Liver (tissue), 9 donors: Measurements from ENCODE around the gene CCT7. TPM values are rescaled to one million over a fixed set of nuclear protein-coding genes. Genes with fewer than 3 reads are reported as not detected.

Experiments
- DNase-seq: peaks from one replicate; pipeline ENCODE4 v3.0.0-alpha.2; 2017; ENCODE audit warnings: low spot score
- H3K27ac ChIP-seq, 2 donors: one replicate each; pipeline ENCODE4 v1.7.0; 2013; ENCODE audit warnings: inconsistent platforms in 2 of 2, low read length in 2 of 2, control low read depth in 1 of 2, low read depth in 1 of 2, mild to moderate bottlenecking in 1 of 2
- H3K27me3 ChIP-seq, 4 donors: one replicate each; pipeline versions ENCODE4 v1.6.1 to v1.7.0; 2013; ENCODE audit warnings: low read length in 3 of 4, inconsistent platforms in 1 of 4, mild to moderate bottlenecking in 1 of 4, moderate library complexity in 1 of 4; ENCODE audit not compliant: control insufficient read depth in 4 of 4, insufficient read depth in 4 of 4
- H3K36me3 ChIP-seq, 4 donors: one replicate each; pipeline versions ENCODE4 v1.6.1 to v1.7.0; 2013; ENCODE audit warnings: low read length in 3 of 4, mild to moderate bottlenecking in 3 of 4, low read depth in 1 of 4, moderate library complexity in 1 of 4; ENCODE audit not compliant: control insufficient read depth in 4 of 4, insufficient read depth in 3 of 4
- H3K4me1 ChIP-seq, 4 donors: one replicate each; pipeline versions ENCODE4 v1.6.1 to v1.7.0; 2013; ENCODE audit warnings: low read length in 3 of 4, mild to moderate bottlenecking in 3 of 4, moderate library complexity in 1 of 4; ENCODE audit not compliant: control insufficient read depth in 4 of 4, insufficient read depth in 4 of 4
- H3K4me3 ChIP-seq, 3 donors: one replicate each; pipeline versions ENCODE4 v1.6.1 to v1.7.0; 2013; ENCODE audit warnings: low read length in 3 of 3, control low read depth in 1 of 3, low read depth in 1 of 3, mild to moderate bottlenecking in 1 of 3
- H3K9ac ChIP-seq, 2 donors: one replicate each; pipeline ENCODE4 v1.7.0; 2013; ENCODE audit warnings: low read length in 2 of 2, mild to moderate bottlenecking in 2 of 2, moderate library complexity in 2 of 2, control low read depth in 1 of 2, low read depth in 1 of 2
- H3K9me3 ChIP-seq, 4 donors: one replicate each; pipeline versions ENCODE4 v1.6.1 to v1.7.0; 2013; ENCODE audit warnings: low read length in 3 of 4; ENCODE audit not compliant: control insufficient read depth in 4 of 4
- CTCF ChIP-seq: fragments of 150-350 bp; IDR thresholded peaks from 2 replicates; pipeline ENCODE4 v1.5.1; 2017; ENCODE audit warnings: improper control_type of control experiment, low read depth, low read length; ENCODE audit not compliant: missing input control
- EGR1 ChIP-seq, 2 donors: IDR thresholded peaks; 2 replicates each; pipeline ENCODE4 v1.6.1; 2016 to 2018; ENCODE audit warnings: antibody characterized with exemption in 2 of 2, low read depth in 2 of 2
- FOXA2 ChIP-seq: IDR thresholded peaks from 2 replicates; pipeline ENCODE4 v1.6.1; 2016; ENCODE audit warnings: antibody characterized with exemption
- GABPA ChIP-seq, 2 donors: IDR thresholded peaks in 1 of 2; conservative IDR thresholded peaks in 1 of 2; 2 replicates each; pipeline ENCODE4 v1.6.1; 2016; ENCODE audit warnings: antibody characterized with exemption in 2 of 2, mild to moderate bottlenecking in 1 of 2, moderate library complexity in 1 of 2
- HNF4A ChIP-seq, 2 donors: conservative IDR thresholded peaks; 2 replicates each; pipeline ENCODE4 v1.6.1; 2016; ENCODE audit warnings: antibody characterized with exemption in 2 of 2, mild to moderate bottlenecking in 2 of 2
- HNF4G ChIP-seq: IDR thresholded peaks from 2 replicates; pipeline ENCODE4 v1.6.1; 2016; ENCODE audit warnings: antibody characterized with exemption
- NR2F2 ChIP-seq: IDR thresholded peaks from 2 replicates; pipeline ENCODE4 v1.6.1; 2016; ENCODE audit warnings: antibody characterized with exemption
- RAD21 ChIP-seq, 2 donors: IDR thresholded peaks; 2 replicates each; pipeline ENCODE4 v1.6.1; 2016; ENCODE audit warnings: antibody characterized with exemption in 2 of 2, mild to moderate bottlenecking in 2 of 2
- REST ChIP-seq: IDR thresholded peaks from 2 replicates; pipeline ENCODE4 v1.6.1; 2016; ENCODE audit warnings: antibody characterized with exemption, mild to moderate bottlenecking
- RXRA ChIP-seq, 2 donors: IDR thresholded peaks; 2 replicates each; pipeline ENCODE4 v1.6.1; 2017 to 2018; ENCODE audit warnings: antibody characterized with exemption in 2 of 2, mild to moderate bottlenecking in 1 of 2
- TAF1 ChIP-seq: conservative IDR thresholded peaks from 2 replicates; pipeline ENCODE4 v1.6.1; 2016; ENCODE audit warnings: antibody characterized with exemption, mild to moderate bottlenecking
- YY1 ChIP-seq: IDR thresholded peaks from 2 replicates; pipeline ENCODE4 v1.6.1; 2016; ENCODE audit warnings: antibody characterized with exemption, mild to moderate bottlenecking
- WGBS: extraction: QIAGEN DNeasy Blood & Tissue Kit; methylation state at CpG from one replicate; pipeline ENCODE4 v1.1.7; 2013; 5-methylcytosine and 5-hydroxymethylcytosine counted together
- polyA plus RNA-seq, 2 donors: library from polyadenylated mRNA; stranded (reverse) in 1 of 2; unstranded in 1 of 2; fragments of 200-250 nt in 1 of 2; fragments of >200 nt in 1 of 2; fragmentation: Nextera tagmentation in 1 of 2; extraction: Ambion mirVana in 1 of 2; gene quantifications; one replicate each; pipeline versions ENCODE4 v1.2.1 to v1.2.3, GENCODE V29; 2013 to 2015
- total RNA-seq, 2 donors: library from RNA; depleted of rRNA; stranded (reverse); fragments of >200 nt; gene quantifications; one replicate each; pipeline ENCODE4 v1.2.3, GENCODE V29; 2014
- TF ChIP-seq, protein P1 (sequence below): IDR thresholded peaks from 2 replicates; pipeline ENCODE4 v1.6.1; 2016; ENCODE audit warnings: antibody characterized with exemption
- TF ChIP-seq, protein P2 (sequence below): IDR thresholded peaks from 2 replicates; pipeline ENCODE4 v1.6.1; 2016; ENCODE audit warnings: antibody characterized with exemption
- donor health status: healthy.
- donor health status: healthy.
- donor health status: healthy.
- donor health status: healthy.
- donor health status: healthy.

CCT7 gene
- total and polyA plus RNA-seq, 4 donors = 83.7 to 115 (median 101) TPM

DNA sequence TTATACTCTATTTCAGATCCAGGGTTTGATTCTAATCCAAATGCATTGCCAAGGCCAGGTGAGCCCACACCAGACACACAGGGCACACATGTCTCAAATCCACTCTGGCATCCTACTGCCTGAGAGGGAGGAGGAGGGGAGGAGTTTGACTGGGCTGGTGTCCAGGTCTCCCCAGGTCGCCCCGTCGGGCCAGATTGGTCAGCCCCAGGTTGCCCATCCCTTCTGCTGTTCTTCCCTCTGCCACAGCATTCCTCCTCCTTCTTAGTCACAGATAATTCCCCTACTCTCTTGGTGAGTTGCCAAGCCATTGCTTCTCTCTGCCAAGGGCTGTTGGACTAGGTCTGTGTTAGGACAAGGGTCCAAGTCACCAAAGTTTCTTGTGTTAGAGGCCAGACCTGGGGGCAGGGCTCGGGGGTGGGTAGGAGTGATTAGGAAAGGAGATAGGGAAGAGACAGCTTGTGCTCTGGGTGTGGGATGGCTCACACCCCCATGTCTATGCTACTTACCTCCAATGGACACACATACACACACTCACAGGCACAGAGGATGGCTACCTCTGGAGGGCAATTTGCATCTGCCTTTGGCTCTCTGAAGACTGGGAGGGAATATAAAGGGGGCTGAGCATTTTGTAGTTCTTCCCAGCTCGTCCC, 61.8 kb downstream of the CCT7 start:
- H3K27me3 ChIP-seq = peaks cover 3 to 29% (median 12%) of the 10 kb centered on the region in 4 donors
- no peak for TF ChIP-seq REST
- TF ChIP-seq, protein P1, sequence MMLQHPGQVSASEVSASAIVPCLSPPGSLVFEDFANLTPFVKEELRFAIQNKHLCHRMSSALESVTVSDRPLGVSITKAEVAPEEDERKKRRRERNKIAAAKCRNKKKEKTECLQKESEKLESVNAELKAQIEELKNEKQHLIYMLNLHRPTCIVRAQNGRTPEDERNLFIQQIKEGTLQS = no peak
- no peak for TF ChIP-seq EGR1 (IDR thresholded peaks at IDR 0.05; ENCODE audit: low read depth in 2 of 2)
- WGBS = 31% methylated on average over 5 of the region's 5 CpGs

DNA sequence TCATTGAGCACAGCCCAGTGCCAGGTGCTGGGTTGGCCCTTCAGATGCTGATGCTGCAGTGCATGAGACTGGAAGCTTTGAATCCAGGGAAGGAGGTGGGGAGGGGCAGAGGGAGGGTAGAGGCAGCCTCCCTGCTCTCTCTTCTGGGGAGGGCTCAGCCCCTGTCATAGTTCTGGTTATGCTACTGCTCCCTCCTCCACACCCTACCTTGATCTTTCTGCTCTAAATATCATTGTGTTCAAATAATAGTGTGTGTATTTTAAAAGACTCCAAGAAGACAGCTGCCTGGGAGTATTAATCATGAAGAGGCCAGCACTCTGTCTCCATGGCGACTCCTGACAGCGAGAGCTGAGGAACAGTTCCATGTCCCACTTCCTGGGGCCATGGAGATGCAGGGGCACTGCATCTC, 63.0 kb downstream of the CCT7 start:
- TF ChIP-seq CTCF (no peak), FOXA2 (no peak), RXRA (IDR thresholded peaks at IDR 0.05) (no peak), RAD21 (IDR thresholded peaks at IDR 0.05) (no peak), HNF4G (no peak), HNF4A (conservative IDR thresholded peaks at IDR 0.05) (no peak), NR2F2 (no peak), GABPA (IDR thresholded peaks at IDR 0.05 in 1 of 2, conservative IDR thresholded peaks at IDR 0.05 in 1 of 2) (no peak), TAF1 (no peak), YY1 (no peak)
- TF ChIP-seq, protein P2, sequence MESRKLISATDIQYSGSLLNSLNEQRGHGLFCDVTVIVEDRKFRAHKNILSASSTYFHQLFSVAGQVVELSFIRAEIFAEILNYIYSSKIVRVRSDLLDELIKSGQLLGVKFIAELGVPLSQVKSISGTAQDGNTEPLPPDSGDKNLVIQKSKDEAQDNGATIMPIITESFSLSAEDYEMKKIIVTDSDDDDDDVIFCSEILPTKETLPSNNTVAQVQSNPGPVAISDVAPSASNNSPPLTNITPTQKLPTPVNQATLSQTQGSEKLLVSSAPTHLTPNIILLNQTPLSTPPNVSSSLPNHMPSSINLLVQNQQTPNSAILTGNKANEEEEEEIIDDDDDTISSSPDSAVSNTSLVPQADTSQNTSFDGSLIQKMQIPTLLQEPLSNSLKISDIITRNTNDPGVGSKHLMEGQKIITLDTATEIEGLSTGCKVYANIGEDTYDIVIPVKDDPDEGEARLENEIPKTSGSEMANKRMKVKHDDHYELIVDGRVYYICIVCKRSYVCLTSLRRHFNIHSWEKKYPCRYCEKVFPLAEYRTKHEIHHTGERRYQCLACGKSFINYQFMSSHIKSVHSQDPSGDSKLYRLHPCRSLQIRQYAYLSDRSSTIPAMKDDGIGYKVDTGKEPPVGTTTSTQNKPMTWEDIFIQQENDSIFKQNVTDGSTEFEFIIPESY = no peak
- no peak overlapping the region for H3K9ac ChIP-seq
- 19% methylated on average over 2 of the region's 2 CpGs for WGBS
- no peaks in the 10 kb centered on the region for H3K36me3 ChIP-seq
- H3K4me3 ChIP-seq = no peak overlapping the region
- peaks cover 3 to 27% (median 12%) of the 10 kb centered on the region in 4 donors for H3K27me3 ChIP-seq
- peaks cover 4 to 10% (median 8%) of the 10 kb centered on the region in 4 donors for H3K4me1 ChIP-seq
- no peak for DNase-seq
- H3K9me3 ChIP-seq = peaks cover 0 to 3% (median 0%) of the 10 kb centered on the region in 4 donors
- H3K27ac ChIP-seq = no peak overlapping the region

More for the DNA sequence above, 61.8 kb downstream of the CCT7 start:
- Histone ChIP-seq H3K4me1 (peaks cover 6 to 17% (median 13%) of the 10 kb centered on the region in 4 donors), H3K9me3 (peaks cover 0 to 3% (median 0%) of the 10 kb centered on the region in 4 donors), H3K9ac (no peak overlapping the region), H3K4me3 (no peak overlapping the region), H3K36me3 (no peaks in the 10 kb centered on the region), H3K27ac (no peak overlapping the region)
- no peak for DNase-seq
